SU-DHL-6 (cell line): ENCODE measurements around the gene INTS1.

ENCODE experiments used
- EZH2phosphoT487 ChIP-seq: fragments of 200-600 bp; sonication (generic), shearing (Covaris generic); conservative IDR thresholded peaks from 2 replicates; pipeline ENCODE4 v1.6.1; 2018; ENCODE audit warnings: mild to moderate bottlenecking, antibody characterized with exemption, low read length, moderate library complexity, mixed read lengths
- TF ChIP-seq, protein P1 (sequence below): fragments of 200-600 bp; sonication (generic); IDR thresholded peaks from one replicate; pipeline ENCODE4 v1.5.1; 2017; ENCODE audit warnings: antibody characterized with exemption, mild to moderate bottlenecking, low read length, moderate library complexity; ENCODE audit not compliant: insufficient read depth, poor library complexity, severe bottlenecking

DNA sequence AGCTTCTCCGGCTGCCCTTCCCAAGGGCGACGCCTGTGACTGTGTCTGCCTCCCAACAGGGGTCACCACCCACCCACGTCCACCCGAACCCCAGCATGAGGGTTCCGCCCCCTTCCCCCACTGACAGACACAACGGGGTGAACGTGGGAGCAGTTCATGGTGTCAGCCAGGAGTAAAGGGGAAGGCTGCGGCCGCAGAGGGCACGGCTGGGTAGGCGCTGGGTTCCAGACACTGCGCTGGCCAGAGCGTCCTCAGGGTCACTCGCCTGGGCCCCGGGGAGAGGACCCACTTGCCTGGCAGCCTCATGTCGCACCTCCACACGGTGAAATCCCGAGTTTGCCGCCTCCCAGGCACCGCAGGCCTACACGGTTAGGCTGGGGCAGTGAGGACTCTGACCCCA, 21.1 kb downstream of the INTS1 start:
- TF ChIP-seq, protein P1, sequence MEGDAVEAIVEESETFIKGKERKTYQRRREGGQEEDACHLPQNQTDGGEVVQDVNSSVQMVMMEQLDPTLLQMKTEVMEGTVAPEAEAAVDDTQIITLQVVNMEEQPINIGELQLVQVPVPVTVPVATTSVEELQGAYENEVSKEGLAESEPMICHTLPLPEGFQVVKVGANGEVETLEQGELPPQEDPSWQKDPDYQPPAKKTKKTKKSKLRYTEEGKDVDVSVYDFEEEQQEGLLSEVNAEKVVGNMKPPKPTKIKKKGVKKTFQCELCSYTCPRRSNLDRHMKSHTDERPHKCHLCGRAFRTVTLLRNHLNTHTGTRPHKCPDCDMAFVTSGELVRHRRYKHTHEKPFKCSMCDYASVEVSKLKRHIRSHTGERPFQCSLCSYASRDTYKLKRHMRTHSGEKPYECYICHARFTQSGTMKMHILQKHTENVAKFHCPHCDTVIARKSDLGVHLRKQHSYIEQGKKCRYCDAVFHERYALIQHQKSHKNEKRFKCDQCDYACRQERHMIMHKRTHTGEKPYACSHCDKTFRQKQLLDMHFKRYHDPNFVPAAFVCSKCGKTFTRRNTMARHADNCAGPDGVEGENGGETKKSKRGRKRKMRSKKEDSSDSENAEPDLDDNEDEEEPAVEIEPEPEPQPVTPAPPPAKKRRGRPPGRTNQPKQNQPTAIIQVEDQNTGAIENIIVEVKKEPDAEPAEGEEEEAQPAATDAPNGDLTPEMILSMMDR, result no peak
- TF ChIP-seq EZH2phosphoT487, result no peak
